Measurements from ENCODE around the gene IL22.

IL22 gene

DNA sequence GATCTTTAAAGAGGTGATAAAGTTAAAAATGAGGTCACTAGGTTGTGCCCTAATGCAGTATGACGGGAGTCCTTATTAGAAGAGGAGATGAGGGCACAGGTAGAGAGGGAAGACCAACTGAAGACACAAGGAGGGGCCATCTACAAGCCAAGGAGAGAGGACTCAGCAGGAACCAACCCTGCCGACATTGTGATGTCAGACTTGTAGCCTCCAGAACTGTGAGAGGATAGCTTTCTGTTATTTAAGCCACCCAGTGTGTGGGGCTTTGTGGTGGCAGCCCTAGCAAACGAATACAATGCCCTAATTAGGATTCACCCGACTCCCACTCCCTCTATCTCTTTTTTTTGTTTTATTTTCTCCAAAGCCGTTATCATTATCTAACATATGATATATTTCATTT lies 19.9 kb downstream of the IL22 start:
- no peak overlapping the region for H3K27ac ChIP-seq (ENCODE audit: low read length)
- no peak overlapping the region for H3K4me3 ChIP-seq (ENCODE audit: low read length)
- H3K9me3 ChIP-seq (ENCODE audit: control insufficient read depth, insufficient read depth, low read length) = no peaks in the 10 kb centered on the region
- no peaks in the 10 kb centered on the region for H3K4me1 ChIP-seq (ENCODE audit: control insufficient read depth, insufficient read depth, low read length)
- WGBS (ENCODE audit: insufficient coverage, insufficient read length) = no CpG with 5 or more reads among the region's 5 CpGs
- H3K36me3 ChIP-seq (ENCODE audit: control insufficient read depth, insufficient read depth, low read length) = no peaks in the 10 kb centered on the region
- DNase-seq (ENCODE audit: low read depth, low spot score) = no peak
- H3K27me3 ChIP-seq (ENCODE audit: control insufficient read depth, insufficient read depth, low read length) = no peaks in the 10 kb centered on the region

DNA sequence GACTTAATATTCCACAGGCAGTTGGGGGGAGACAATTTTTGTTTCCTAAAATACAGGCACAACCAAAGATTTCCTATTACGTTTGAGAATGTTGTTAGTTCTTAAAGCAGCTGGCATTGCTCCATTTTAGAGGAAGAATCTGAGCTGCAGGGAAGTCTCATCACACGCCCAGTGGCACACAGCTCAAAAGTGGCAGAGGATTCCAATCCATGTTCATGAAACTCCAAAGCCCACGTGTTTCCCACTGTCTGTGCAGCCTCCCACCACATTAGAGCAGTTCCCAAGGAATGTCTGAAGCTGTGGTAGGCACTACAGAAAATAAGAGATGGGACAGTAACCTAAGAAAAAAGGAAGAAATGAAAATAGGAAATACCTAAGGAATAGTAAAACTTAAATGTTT lies 21.7 kb downstream of the IL22 start:
- H3K4me3 ChIP-seq (ENCODE audit: low read length) = no peak overlapping the region
- no peaks in the 10 kb centered on the region for H3K9me3 ChIP-seq (ENCODE audit: control insufficient read depth, insufficient read depth, low read length)
- no peak for DNase-seq (ENCODE audit: low read depth, low spot score)
- H3K4me1 ChIP-seq (ENCODE audit: control insufficient read depth, insufficient read depth, low read length) = no peaks in the 10 kb centered on the region
- H3K27me3 ChIP-seq (ENCODE audit: control insufficient read depth, insufficient read depth, low read length) = no peaks in the 10 kb centered on the region
- WGBS (ENCODE audit: insufficient coverage, insufficient read length) = no CpG with 5 or more reads among the region's 3 CpGs
- H3K27ac ChIP-seq (ENCODE audit: low read length) = no peak overlapping the region
- H3K36me3 ChIP-seq (ENCODE audit: control insufficient read depth, insufficient read depth, low read length) = no peaks in the 10 kb centered on the region

GRCh38 chr12:68231229-68231628 lies 22.2 kb downstream of the IL22 start:
- Histone ChIP-seq H3K27me3 (ENCODE audit: control insufficient read depth, insufficient read depth, low read length) (no peaks in the 10 kb centered on the region), H3K27ac (ENCODE audit: low read length) (no peak overlapping the region), H3K36me3 (ENCODE audit: control insufficient read depth, insufficient read depth, low read length) (no peaks in the 10 kb centered on the region), H3K4me3 (ENCODE audit: low read length) (no peak overlapping the region), H3K9me3 (ENCODE audit: control insufficient read depth, insufficient read depth, low read length) (no peaks in the 10 kb centered on the region), H3K4me1 (ENCODE audit: control insufficient read depth, insufficient read depth, low read length) (no peaks in the 10 kb centered on the region)
- DNase-seq (ENCODE audit: low read depth, low spot score) = no peak

GRCh38 chr12:68229956-68230355 lies 23.4 kb downstream of the IL22 start:
- no peak for DNase-seq (ENCODE audit: low read depth, low spot score)
- Histone ChIP-seq H3K27me3 (ENCODE audit: control insufficient read depth, insufficient read depth, low read length) (no peaks in the 10 kb centered on the region), H3K36me3 (ENCODE audit: control insufficient read depth, insufficient read depth, low read length) (no peaks in the 10 kb centered on the region), H3K9me3 (ENCODE audit: control insufficient read depth, insufficient read depth, low read length) (no peaks in the 10 kb centered on the region), H3K4me3 (ENCODE audit: low read length) (no peak overlapping the region), H3K27ac (ENCODE audit: low read length) (no peak overlapping the region), H3K4me1 (ENCODE audit: control insufficient read depth, insufficient read depth, low read length) (no peaks in the 10 kb centered on the region)
- WGBS (ENCODE audit: insufficient coverage, insufficient read length) = no CpG with 5 or more reads among the region's 2 CpGs

DNA sequence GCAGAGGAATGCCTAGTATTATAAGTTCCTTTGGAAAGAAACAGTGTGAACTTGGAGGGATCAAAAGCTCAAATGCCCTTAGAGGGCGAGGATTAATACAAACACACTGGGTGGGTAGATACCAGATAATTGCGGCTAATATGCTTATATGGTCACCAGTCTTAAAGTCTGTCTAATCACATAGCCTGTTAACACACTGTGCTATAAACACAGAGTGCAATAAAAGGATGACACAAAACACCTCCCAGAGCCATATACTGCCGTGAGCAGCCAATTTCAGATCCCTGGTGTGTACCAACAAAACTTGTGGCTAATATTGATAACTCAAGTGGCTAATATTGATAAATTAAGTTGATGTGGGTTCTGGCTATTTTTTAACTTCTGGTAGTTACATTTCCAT lies 26.0 kb downstream of the IL22 start:
- WGBS (ENCODE audit: insufficient coverage, insufficient read length) = no CpG with 5 or more reads among the region's 3 CpGs
- Histone ChIP-seq H3K27me3 (ENCODE audit: control insufficient read depth, insufficient read depth, low read length) (no peaks in the 10 kb centered on the region), H3K4me3 (ENCODE audit: low read length) (no peak overlapping the region), H3K27ac (ENCODE audit: low read length) (no peak overlapping the region), H3K4me1 (ENCODE audit: control insufficient read depth, insufficient read depth, low read length) (no peaks in the 10 kb centered on the region), H3K36me3 (ENCODE audit: control insufficient read depth, insufficient read depth, low read length) (no peaks in the 10 kb centered on the region), H3K9me3 (ENCODE audit: control insufficient read depth, insufficient read depth, low read length) (no peaks in the 10 kb centered on the region)
- DNase-seq (ENCODE audit: low read depth, low spot score) = no peak

- WGBS (ENCODE audit: insufficient coverage, insufficient read length) = no CpG with 5 or more reads among the region's 8 CpGs
- H3K4me3 ChIP-seq (ENCODE audit: low read length) = no peak within 1 kb of the TSS
- H3K27ac ChIP-seq (ENCODE audit: low read length) = no peak within 1 kb of the TSS
- no peaks in the 10 kb centered on the region for H3K9me3 ChIP-seq (ENCODE audit: control insufficient read depth, insufficient read depth, low read length)
- H3K4me1 ChIP-seq (ENCODE audit: control insufficient read depth, insufficient read depth, low read length) = no peaks in the 10 kb centered on the region
- H3K27me3 ChIP-seq (ENCODE audit: control insufficient read depth, insufficient read depth, low read length) = no peaks in the 10 kb centered on the region
- no peak for DNase-seq (ENCODE audit: low read depth, low spot score)
- H3K36me3 ChIP-seq (ENCODE audit: control insufficient read depth, insufficient read depth, low read length) = no peaks in the 10 kb centered on the region
These were observed 27.6 kb downstream of the IL22 start, which contains the start of gene IL26 for GRCh38 chr12:68225576-68226476. Gene IL26, minus strand, starts transcription at chr12:68225810. Its CDS starts 54 bp downstream, at chr12:68225756.

GRCh38 chr12:68224613-68225285 lies 28.7 kb downstream of the IL22 start:
- no peak overlapping the region for H3K27ac ChIP-seq (ENCODE audit: low read length)
- WGBS (ENCODE audit: insufficient coverage, insufficient read length) = no CpG with 5 or more reads among the region's 3 CpGs
- no peaks in the 10 kb centered on the region for H3K4me1 ChIP-seq (ENCODE audit: control insufficient read depth, insufficient read depth, low read length)

DNA sequence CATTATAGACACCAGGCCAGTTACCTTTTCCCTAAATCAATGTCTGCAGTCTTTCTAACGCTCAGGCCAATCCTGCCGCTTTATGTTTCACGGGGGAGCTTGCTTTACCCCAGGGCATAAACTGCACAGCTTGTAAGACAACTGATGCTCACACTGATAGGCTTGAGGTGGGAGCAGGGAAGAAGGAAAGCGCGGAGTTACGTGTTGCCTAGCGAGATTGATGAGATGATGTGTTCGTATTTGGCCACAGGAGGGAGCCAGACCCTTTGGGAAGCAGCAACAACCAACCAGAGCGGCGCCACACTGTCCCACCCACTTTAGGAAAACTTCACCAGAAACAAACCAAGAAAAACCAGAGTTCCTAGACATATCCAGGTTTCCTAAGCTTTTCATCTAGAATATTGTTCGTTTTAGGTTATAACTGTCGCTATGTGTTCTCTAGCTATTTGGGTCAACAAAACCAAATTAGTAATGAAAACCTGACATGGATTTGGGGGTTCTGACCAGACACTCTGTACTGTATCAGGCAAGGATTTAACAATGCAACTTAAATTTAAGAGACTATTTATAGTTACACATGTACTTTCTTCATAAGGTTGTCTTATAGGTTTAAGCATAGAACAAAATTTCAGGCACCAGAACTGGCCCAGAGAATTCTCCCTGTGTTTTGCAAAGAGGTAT lies 30.2 kb downstream of the IL22 start:
- Histone ChIP-seq H3K4me1 (ENCODE audit: control insufficient read depth, insufficient read depth, low read length) (no peaks in the 10 kb centered on the region), H3K27ac (ENCODE audit: low read length) (no peak overlapping the region), H3K4me3 (ENCODE audit: low read length) (no peak overlapping the region), H3K9me3 (ENCODE audit: control insufficient read depth, insufficient read depth, low read length) (no peaks in the 10 kb centered on the region), H3K36me3 (ENCODE audit: control insufficient read depth, insufficient read depth, low read length) (no peaks in the 10 kb centered on the region), H3K27me3 (ENCODE audit: control insufficient read depth, insufficient read depth, low read length) (no peaks in the 10 kb centered on the region)
- no CpG with 5 or more reads among the region's 12 CpGs for WGBS (ENCODE audit: insufficient coverage, insufficient read length)
- peak; percentile 90 for DNase-seq (ENCODE audit: low read depth, low spot score)

More at GRCh38 chr12:68224613-68225285, 28.7 kb downstream of the IL22 start:
- H3K4me3 ChIP-seq (ENCODE audit: low read length) = no peak overlapping the region
- H3K9me3 ChIP-seq (ENCODE audit: control insufficient read depth, insufficient read depth, low read length) = no peaks in the 10 kb centered on the region
- no peaks in the 10 kb centered on the region for H3K36me3 ChIP-seq (ENCODE audit: control insufficient read depth, insufficient read depth, low read length)
- no peak for DNase-seq (ENCODE audit: low read depth, low spot score)
- no peaks in the 10 kb centered on the region for H3K27me3 ChIP-seq (ENCODE audit: control insufficient read depth, insufficient read depth, low read length)

DNA sequence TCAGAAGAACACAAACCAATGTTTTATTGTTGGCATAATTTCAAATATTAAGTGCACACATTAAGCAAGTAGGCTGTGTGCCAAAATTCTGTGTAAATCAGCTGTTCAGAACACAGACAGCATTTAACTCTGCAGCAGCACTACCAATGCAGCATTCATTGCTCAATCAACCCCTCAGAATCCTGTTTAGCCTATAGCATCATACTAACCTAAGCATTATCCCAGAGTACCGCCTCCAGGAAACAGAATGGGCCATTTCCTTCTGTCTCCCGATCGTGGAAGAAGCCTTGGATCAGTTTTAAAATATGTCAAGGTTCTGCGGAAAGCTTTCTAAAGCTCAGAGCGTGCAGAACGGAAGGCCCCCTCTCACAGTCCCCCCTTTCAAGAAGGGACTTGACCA lies 31.1 kb downstream of the IL22 start:
- no peak for DNase-seq (ENCODE audit: low read depth, low spot score)

GRCh38 chr12:68221497-68221896 lies 31.9 kb downstream of the IL22 start:
- no peak overlapping the region for H3K4me3 ChIP-seq (ENCODE audit: low read length)
- H3K9me3 ChIP-seq (ENCODE audit: control insufficient read depth, insufficient read depth, low read length) = no peaks in the 10 kb centered on the region
- no peak for DNase-seq (ENCODE audit: low read depth, low spot score)
- H3K4me1 ChIP-seq (ENCODE audit: control insufficient read depth, insufficient read depth, low read length) = no peaks in the 10 kb centered on the region
- H3K27ac ChIP-seq (ENCODE audit: low read length) = no peak overlapping the region
- H3K36me3 ChIP-seq (ENCODE audit: control insufficient read depth, insufficient read depth, low read length) = no peaks in the 10 kb centered on the region
- no peaks in the 10 kb centered on the region for H3K27me3 ChIP-seq (ENCODE audit: control insufficient read depth, insufficient read depth, low read length)
- no CpG with 5 or more reads among the region's 1 CpG for WGBS (ENCODE audit: insufficient coverage, insufficient read length)

More for the DNA sequence above, 31.1 kb downstream of the IL22 start:
- Histone ChIP-seq H3K9me3 (ENCODE audit: control insufficient read depth, insufficient read depth, low read length) (no peaks in the 10 kb centered on the region), H3K36me3 (ENCODE audit: control insufficient read depth, insufficient read depth, low read length) (no peaks in the 10 kb centered on the region), H3K27me3 (ENCODE audit: control insufficient read depth, insufficient read depth, low read length) (no peaks in the 10 kb centered on the region), H3K4me1 (ENCODE audit: control insufficient read depth, insufficient read depth, low read length) (no peaks in the 10 kb centered on the region), H3K27ac (ENCODE audit: low read length) (no peak overlapping the region), H3K4me3 (ENCODE audit: low read length) (no peak overlapping the region)
- no CpG with 5 or more reads among the region's 6 CpGs for WGBS (ENCODE audit: insufficient coverage, insufficient read length)
